Mesenchymal stem cell (in vitro differentiated cells and primary cell): Measurements from ENCODE around the gene DLX4.

Experiments used
- DNase-seq: peaks from one replicate; pipeline ENCODE4 v3.0.0-alpha.2; 2013
- H2AFZ ChIP-seq: one replicate; pipeline ENCODE4 v1.6.1; 2013; ENCODE audit warnings: low read depth, mild to moderate bottlenecking, control low read depth, inconsistent platforms, low read length, moderate library complexity
- H2AK5ac ChIP-seq: 2 replicates; pipeline ENCODE4 v1.6.1; 2013; ENCODE audit warnings: low read length, moderate library complexity, mild to moderate bottlenecking, inconsistent platforms; ENCODE audit not compliant: severe bottlenecking
- H2BK120ac ChIP-seq: one replicate; pipeline ENCODE4 v1.6.1; 2013; ENCODE audit warnings: low read depth, mild to moderate bottlenecking, inconsistent platforms, low read length, moderate library complexity
- H2BK12ac ChIP-seq, 2 experiments: one replicate each; pipeline ENCODE4 v1.6.1; 2013; ENCODE audit warnings: inconsistent platforms in 2 of 2, low read length in 2 of 2, mild to moderate bottlenecking in 2 of 2, moderate library complexity in 2 of 2, control low read depth in 1 of 2
- H2BK15ac ChIP-seq: one replicate; pipeline ENCODE4 v1.6.1; 2013; ENCODE audit warnings: mild to moderate bottlenecking, low read depth, inconsistent platforms; ENCODE audit not compliant: poor library complexity, severe bottlenecking
- H2BK5ac ChIP-seq: 2 replicates; pipeline ENCODE4 v1.6.1; 2013; ENCODE audit warnings: low read depth, mild to moderate bottlenecking, low read length, control low read depth, inconsistent platforms; ENCODE audit not compliant: poor library complexity, severe bottlenecking
- H3K14ac ChIP-seq, 2 experiments: one replicate each; pipeline ENCODE4 v1.6.1; 2013; ENCODE audit warnings: inconsistent platforms in 2 of 2, low read length in 2 of 2, control low read depth in 1 of 2, mild to moderate bottlenecking in 1 of 2, moderate library complexity in 1 of 2
- H3K18ac ChIP-seq, 2 experiments: one replicate each; pipeline ENCODE4 v1.6.1; 2013; ENCODE audit warnings: inconsistent platforms in 2 of 2, low read length in 2 of 2, control low read depth in 1 of 2, low read depth in 1 of 2, mild to moderate bottlenecking in 1 of 2
- H3K23ac ChIP-seq, 2 experiments: one replicate each; pipeline ENCODE4 v1.6.1; 2013; ENCODE audit warnings: inconsistent platforms in 2 of 2, low read length in 2 of 2, mild to moderate bottlenecking in 2 of 2, moderate library complexity in 2 of 2, control low read depth in 1 of 2
- H3K27ac ChIP-seq: 2 replicates; pipeline ENCODE4 v1.5.1; 2013; ENCODE audit warnings: mild to moderate bottlenecking, moderate library complexity, low read length, control low read depth, inconsistent platforms; ENCODE audit not compliant: poor library complexity, severe bottlenecking
- H3K27me3 ChIP-seq, 2 experiments: 2 replicates each; pipeline versions ENCODE4 v1.6.1 to v1.7.0; 2013; ENCODE audit warnings: low read length in 2 of 2, mild to moderate bottlenecking in 2 of 2, moderate library complexity in 2 of 2, control low read depth in 1 of 2, inconsistent platforms in 1 of 2; ENCODE audit not compliant: control insufficient read depth in 1 of 2, insufficient read depth in 1 of 2
- H3K36me3 ChIP-seq, 2 experiments: 2 replicates each; pipeline versions ENCODE4 v1.6.1 to v1.7.0; 2013; ENCODE audit warnings: low read length in 2 of 2, control low read depth in 1 of 2, inconsistent platforms in 1 of 2, low read depth in 1 of 2, mild to moderate bottlenecking in 1 of 2; ENCODE audit not compliant: insufficient read depth in 2 of 2, control insufficient read depth in 1 of 2
- H3K4ac ChIP-seq, 2 experiments: one replicate each; pipeline ENCODE4 v1.6.1; 2013; ENCODE audit warnings: inconsistent platforms in 2 of 2, low read length in 2 of 2, mild to moderate bottlenecking in 2 of 2, moderate library complexity in 2 of 2, control low read depth in 1 of 2, low read depth in 1 of 2
- H3K4me1 ChIP-seq: 2 replicates; pipeline ENCODE4 v1.6.1; 2013; ENCODE audit warnings: low read depth, low read length, control low read depth; ENCODE audit not compliant: control insufficient read depth, insufficient read depth
- H3K4me2 ChIP-seq: 2 replicates; pipeline ENCODE4 v1.6.1; 2013; ENCODE audit warnings: low read length, mild to moderate bottlenecking, inconsistent platforms; ENCODE audit not compliant: poor library complexity, severe bottlenecking
- H3K4me3 ChIP-seq, 2 experiments: 2 replicates each; pipeline versions ENCODE4 v1.5.1 to v1.7.0; 2013; ENCODE audit warnings: low read length in 2 of 2, mild to moderate bottlenecking in 2 of 2, control low read depth in 1 of 2, low read depth in 1 of 2; ENCODE audit not compliant: insufficient read depth in 1 of 2
- H3K79me1 ChIP-seq: replicated peaks from 2 replicates; pipeline ENCODE4 v1.6.1; 2013; ENCODE audit warnings: mild to moderate bottlenecking, control low read depth, low read length, inconsistent platforms; ENCODE audit not compliant: poor library complexity, severe bottlenecking
- H3K9ac ChIP-seq: 2 replicates; pipeline ENCODE4 v1.7.0; 2013; ENCODE audit warnings: mild to moderate bottlenecking, low read length, moderate library complexity
- H3K9me3 ChIP-seq: 2 replicates; pipeline ENCODE4 v1.7.0; 2013; ENCODE audit warnings: mild to moderate bottlenecking, low read length; ENCODE audit not compliant: control insufficient read depth
- H4K8ac ChIP-seq: one replicate; pipeline ENCODE4 v1.6.1; 2013; ENCODE audit warnings: inconsistent platforms, mild to moderate bottlenecking, low read length, moderate library complexity
- H4K91ac ChIP-seq: one replicate; pipeline ENCODE4 v1.6.1; 2013; ENCODE audit warnings: mild to moderate bottlenecking, low read length, inconsistent platforms
- WGBS: methylation state at CpG from one replicate; pipeline ENCODE4 v1.1.7; 2013; ENCODE audit warnings: mixed read lengths; 5-methylcytosine and 5-hydroxymethylcytosine counted together

The DLX4 gene

DNA sequence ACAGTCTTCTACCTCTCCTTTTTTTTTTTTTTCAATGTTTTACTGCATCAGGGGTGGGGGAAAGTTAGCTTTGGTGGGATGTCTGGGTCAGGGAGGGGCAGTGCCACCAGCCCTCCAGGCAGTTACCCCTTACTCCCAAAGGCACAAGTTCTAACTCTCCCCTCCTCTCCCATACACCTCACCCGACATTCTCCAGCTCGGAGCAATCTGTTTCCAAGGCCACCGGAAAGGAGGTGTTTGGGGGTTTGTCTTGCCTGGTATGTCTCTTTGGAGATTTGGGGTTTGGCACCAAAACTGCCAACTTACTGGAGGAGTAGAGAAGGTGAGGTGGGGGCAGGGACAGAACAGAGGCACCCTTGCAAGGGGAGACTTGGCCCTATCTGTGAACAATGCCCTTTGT is 21.3 kb downstream of the DLX4 start:
- WGBS = 66% methylated on average over 2 of the region's 3 CpGs
- Histone ChIP-seq H3K4me3 (no peak overlapping the region), H2AFZ (no peak overlapping the region), H2BK5ac (no peak overlapping the region), H3K9ac (no peak overlapping the region), H3K18ac (no peak overlapping the region), H2BK120ac (no peak overlapping the region), H3K9me3 (no peaks in the 10 kb centered on the region), H2AK5ac (no peak overlapping the region), H3K79me1 (no peaks in the 10 kb centered on the region), H3K14ac (no peak overlapping the region), H3K27ac (no peak overlapping the region), H3K4ac (no peak overlapping the region), H3K4me2 (no peak overlapping the region), H3K36me3 (no peaks in the 10 kb centered on the region), H4K91ac (no peak overlapping the region), H3K4me1 (peaks cover 24% of the 10 kb centered on the region), H3K23ac (no peak overlapping the region), H2BK12ac (no peak overlapping the region), H3K27me3 (peaks cover 83 to 93% of the 10 kb centered on the region in 2 experiments), H4K8ac (no peak overlapping the region), H2BK15ac (peak overlapping the region; percentile 19)
- DNase-seq = no peak

DNA sequence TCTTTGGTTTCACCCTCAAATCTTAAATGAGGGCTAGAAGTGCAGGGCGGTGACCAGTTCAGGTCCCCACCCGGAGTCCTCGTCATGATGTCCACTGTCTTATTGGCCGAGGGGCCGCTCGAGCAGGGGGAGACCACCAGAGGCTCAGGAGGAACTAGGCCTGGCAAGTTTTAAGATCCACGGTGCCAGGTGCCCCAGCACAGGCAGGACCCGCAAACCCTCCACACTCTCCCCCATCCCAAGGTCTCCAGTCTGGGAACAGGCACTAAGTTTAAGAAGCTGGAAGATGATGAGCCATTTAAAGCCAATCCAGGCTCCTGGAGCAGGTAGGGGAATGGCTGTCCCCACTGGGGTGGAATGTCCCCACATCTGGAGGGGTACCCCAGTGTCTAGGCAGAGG is 21.9 kb downstream of the DLX4 start:
- Histone ChIP-seq H2AFZ (no peak overlapping the region), H3K36me3 (no peaks in the 10 kb centered on the region), H2BK120ac (no peak overlapping the region), H3K14ac (no peak overlapping the region), H2BK15ac (no peak overlapping the region), H2BK12ac (no peak overlapping the region), H3K27me3 (peaks cover 85 to 93% of the 10 kb centered on the region in 2 experiments), H3K79me1 (no peaks in the 10 kb centered on the region), H2BK5ac (no peak overlapping the region), H3K9ac (no peak overlapping the region), H3K18ac (no peak overlapping the region), H3K4me2 (no peak overlapping the region), H3K27ac (no peak overlapping the region), H3K4me3 (no peak overlapping the region), H4K8ac (no peak overlapping the region), H3K4me1 (peaks cover 26% of the 10 kb centered on the region), H4K91ac (no peak overlapping the region), H2AK5ac (no peak overlapping the region), H3K4ac (no peak overlapping the region), H3K23ac (no peak overlapping the region), H3K9me3 (no peaks in the 10 kb centered on the region)
- no peak for DNase-seq
- WGBS = 88% methylated on average over 7 of the region's 8 CpGs

DNA sequence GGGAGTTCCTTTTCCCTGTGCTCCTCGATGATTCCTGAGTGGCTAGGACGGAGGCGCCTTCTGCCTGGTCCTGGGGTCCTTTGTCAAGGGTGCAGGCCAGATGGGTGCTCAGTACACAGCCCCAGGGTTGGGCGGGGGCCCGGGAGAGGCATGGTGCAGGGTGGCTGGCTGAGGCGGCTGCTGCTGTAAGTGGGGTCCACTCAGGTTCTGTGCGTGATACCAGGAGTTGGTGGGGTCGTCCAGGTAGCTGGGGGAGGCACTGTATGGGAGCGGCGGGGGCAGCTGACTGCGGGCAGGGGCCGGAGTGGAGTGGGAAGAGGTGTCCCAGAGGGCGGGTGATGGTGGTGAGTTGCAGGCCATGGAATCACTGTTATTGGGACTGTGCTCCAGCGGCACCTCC is 22.4 kb downstream of the DLX4 start:
- Histone ChIP-seq H2BK5ac (peak overlapping the region; percentile 34), H3K79me1 (no peaks in the 10 kb centered on the region), H3K9me3 (no peaks in the 10 kb centered on the region), H3K27me3 (peaks cover 85 to 93% of the 10 kb centered on the region in 2 experiments), H4K91ac (no peak overlapping the region), H2AK5ac (no peak overlapping the region), H3K9ac (no peak overlapping the region), H2BK15ac (no peak overlapping the region), H3K4me1 (peaks cover 27% of the 10 kb centered on the region), H3K14ac (no peak overlapping the region), H4K8ac (no peak overlapping the region), H3K18ac (no peak overlapping the region), H3K4me2 (no peak overlapping the region), H2BK120ac (no peak overlapping the region), H3K36me3 (no peaks in the 10 kb centered on the region), H3K4me3 (no peak overlapping the region), H3K27ac (no peak overlapping the region), H3K4ac (no peak overlapping the region), H2AFZ (no peak overlapping the region), H2BK12ac (no peak overlapping the region), H3K23ac (no peak overlapping the region)
- WGBS = 76% methylated on average over 13 of the region's 14 CpGs
- no peak for DNase-seq

DNA sequence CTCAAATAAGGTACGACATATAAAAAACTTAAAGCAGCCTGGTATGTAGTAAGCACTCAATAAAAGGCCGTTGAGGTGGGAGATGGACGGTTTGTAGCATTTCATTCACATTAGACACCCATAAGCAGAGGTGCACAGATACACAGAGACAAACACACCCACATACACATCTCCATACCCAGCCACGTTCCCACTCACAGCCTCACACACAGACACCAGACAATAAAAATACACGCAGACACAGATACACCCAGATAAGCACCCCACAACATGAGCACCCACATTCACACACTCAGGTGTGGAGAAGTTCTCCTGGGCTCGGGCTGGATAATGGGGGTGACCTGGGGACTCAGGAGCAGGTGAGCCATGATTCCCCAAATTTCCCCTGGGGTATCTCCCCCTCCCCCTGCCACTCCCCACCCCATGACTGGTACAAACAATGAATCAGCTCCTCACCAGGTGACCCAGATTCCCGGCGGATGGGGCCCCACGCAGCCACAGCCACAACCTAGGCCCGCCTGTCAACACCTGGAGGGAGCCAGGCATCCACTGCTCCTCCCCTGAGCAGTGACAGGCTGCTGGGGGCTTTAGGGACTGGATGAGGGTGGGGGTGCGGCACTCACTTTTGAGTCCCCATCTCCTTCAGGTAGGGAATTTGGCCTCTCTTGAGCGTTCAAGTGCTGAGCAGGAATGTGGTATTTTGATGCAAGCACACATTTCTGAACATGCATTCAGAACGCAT is 23.4 kb downstream of the DLX4 start:
- no peak overlapping the region for H2BK120ac ChIP-seq
- WGBS = 61% methylated on average over 12 of the region's 13 CpGs
- H4K91ac ChIP-seq = no peak overlapping the region
- no peaks in the 10 kb centered on the region for H3K36me3 ChIP-seq
- H2AK5ac ChIP-seq = no peak overlapping the region
- no peak overlapping the region for H2BK5ac ChIP-seq
- no peak overlapping the region for H3K4me2 ChIP-seq
- peaks cover 33% of the 10 kb centered on the region for H3K4me1 ChIP-seq
- H2BK12ac ChIP-seq = no peak overlapping the region
- H3K14ac ChIP-seq = no peak overlapping the region
- H3K79me1 ChIP-seq = no peaks in the 10 kb centered on the region
- H3K27ac ChIP-seq = no peak overlapping the region
- DNase-seq = no peak
- no peaks in the 10 kb centered on the region for H3K9me3 ChIP-seq
- no peak overlapping the region for H4K8ac ChIP-seq
- no peak overlapping the region for H3K4ac ChIP-seq
- H3K18ac ChIP-seq = no peak overlapping the region
- H3K23ac ChIP-seq = no peak overlapping the region
- no peak overlapping the region for H3K4me3 ChIP-seq
- no peak overlapping the region for H2BK15ac ChIP-seq
- H2AFZ ChIP-seq = no peak overlapping the region
- peaks cover 80 to 88% of the 10 kb centered on the region in 2 experiments for H3K27me3 ChIP-seq
- H3K9ac ChIP-seq = no peak overlapping the region
